Measurements from ENCODE around the gene PSMG2.

The PSMG2 gene

DNA sequence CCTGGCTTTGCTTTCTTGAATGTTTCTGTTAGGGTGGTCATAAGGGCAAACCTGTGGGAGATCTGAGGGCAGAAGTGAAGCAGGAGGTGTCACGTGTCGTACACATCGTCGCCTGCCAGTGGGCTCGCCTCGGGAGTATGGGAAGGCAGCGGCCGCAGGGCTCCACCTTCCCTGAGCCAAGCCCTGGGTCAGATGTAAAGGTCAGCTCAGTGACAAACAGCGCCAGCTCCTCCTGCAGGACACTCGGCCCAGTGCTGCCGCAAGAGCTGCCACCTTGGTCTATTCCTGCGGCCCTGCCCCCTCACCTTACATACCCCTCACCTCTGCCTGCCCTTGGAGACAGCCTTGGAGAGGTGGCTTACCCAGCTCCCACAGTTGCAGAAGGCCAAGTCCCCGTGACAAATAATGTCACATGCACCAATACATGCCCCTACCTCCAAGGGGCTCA is 64.2 kb downstream of the PSMG2 start:
- no peak for DNase-seq (ENCODE audit: low spot score)

DNA sequence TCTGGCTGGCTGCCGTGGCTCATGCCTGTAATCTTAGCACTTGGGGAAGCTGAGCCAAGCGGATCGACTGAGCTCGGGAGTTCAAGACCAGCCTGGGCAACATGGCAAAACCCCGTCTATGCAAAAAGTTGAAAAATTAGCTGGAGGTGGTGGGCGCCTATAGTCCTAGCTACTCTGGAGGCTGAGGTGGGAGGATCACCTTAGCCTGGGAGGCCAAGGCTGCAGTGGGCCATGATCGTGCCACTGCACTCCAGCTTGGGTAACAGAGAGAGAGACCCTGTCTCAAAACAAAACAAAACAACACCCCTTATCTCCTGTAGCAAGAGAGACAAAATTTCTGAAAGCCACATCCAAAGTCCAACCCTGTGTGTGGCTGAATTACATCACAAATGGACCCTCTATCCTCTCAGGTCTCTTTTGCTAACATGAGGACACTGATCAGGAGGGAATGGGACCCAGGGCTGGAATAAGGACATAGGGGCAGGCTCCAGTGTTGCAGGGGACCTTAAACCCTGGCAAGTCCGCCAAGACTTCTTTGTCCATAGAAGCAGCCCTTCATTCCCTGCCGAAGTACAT is 64.8 kb downstream of the PSMG2 start:
- no peak for DNase-seq (ENCODE audit: low spot score)

DNA sequence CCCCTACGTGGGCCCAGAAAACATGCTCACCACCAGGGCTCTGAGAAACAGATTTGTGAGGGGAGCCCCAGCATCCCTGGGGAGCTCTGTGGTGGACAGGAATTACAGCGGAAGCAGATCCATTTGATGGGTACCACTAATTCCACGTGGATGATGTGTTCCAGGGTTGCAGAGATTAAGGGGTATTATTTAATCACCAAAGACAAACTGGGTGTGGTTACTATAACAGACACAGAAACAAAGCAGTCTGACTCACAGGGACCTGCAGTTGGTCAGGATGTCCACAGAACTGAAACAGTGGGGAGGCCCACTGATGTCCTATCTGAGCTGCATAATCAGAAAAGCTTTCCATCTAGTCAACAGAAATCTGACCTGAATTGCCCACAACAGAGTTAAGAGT is 65.8 kb downstream of the PSMG2 start:
- no peak for DNase-seq (ENCODE audit: low spot score)

DNA sequence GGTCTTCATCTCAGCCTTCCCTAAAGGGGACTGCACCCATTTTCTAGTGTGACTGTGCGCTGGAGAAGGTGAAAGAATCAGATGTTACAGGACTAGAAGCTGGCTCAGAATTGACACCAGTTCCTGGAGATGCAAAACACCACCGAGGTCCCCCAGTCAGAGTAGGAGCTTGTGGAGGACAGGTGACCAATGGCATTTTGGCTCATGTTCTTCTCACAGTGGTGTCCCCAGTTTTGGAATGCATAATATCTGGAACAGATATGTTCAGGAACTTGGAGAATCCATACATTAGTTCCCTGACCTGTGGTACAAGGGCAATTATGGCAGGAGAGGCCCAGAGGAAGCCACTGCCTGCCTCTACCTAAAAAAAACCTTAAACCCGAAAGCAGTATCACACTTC is 66.3 kb downstream of the PSMG2 start:
- DNase-seq (ENCODE audit: low spot score): no peak

DNA sequence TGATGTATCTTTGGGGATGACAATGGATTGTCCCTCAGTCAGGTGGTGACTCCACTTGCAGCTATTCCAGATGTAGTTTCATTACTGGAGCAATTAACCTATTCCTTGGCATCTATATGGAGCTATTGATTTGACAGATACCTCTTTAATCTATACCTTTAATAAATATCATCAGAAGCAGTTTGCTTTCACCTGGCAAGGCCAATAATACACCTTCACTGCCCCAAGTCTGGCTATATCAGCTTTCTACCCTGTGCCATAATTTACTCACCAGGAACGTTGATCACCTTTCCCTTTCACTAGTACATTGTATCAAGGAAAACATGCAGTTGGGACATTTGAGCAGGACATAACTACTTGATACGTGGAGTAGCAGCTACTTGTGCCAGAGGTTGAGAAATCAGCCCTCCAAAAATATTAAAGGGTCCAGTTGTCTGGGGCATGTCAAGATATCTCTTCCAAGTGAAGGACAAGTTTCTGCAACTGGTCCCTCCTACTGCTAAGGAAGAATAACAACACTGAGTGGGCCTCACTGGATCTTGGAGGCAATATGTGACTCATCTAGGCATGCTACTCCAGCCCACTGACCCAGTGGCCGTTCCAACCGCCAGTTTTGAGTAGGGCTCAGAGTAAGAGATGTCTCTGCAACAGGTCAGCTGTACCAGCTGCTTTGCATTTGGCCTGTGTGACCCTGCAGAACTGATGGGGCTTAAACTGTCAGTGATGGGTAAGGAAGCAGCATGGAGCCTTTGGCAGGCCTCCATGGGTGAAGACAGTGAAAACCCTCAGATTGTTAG is 67.0 kb downstream of the PSMG2 start:
- DNase-seq (ENCODE audit: low spot score): no peak

DNA sequence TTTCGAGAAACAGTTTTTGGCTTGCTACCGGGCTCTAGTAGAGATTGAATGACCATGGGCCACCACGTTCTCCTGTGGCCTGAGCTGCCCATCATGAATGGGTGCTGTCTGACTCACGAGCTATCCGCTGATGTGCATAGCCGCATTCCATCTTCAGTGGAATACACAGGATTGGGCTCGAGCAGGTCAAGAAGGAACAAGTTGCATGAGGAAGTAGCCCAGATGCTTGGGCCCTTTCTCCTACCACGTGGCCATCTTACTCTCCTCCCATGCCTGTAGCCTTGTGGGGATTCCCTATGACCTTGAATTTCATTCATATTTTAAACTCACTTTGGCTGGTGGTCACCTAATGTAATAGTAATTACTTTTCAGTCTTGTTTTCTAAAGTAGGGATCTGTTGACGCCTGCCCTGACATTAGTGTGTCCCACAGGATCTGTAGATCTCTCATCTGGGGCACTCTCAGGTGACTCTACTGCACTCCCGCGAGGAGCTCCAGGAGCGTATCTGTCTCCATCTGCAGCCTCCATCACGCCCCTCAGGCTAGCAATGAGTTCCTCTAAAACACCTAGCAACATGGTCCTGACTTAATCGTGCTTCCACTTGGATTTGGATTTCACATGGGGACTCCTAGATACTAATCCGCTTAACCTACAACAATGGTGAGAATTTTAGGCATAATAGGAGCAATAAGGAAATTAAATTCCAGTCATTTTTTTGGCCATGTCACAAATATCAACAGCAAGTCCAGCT is 67.8 kb downstream of the PSMG2 start:
- no peak for DNase-seq (ENCODE audit: low spot score)

DNA sequence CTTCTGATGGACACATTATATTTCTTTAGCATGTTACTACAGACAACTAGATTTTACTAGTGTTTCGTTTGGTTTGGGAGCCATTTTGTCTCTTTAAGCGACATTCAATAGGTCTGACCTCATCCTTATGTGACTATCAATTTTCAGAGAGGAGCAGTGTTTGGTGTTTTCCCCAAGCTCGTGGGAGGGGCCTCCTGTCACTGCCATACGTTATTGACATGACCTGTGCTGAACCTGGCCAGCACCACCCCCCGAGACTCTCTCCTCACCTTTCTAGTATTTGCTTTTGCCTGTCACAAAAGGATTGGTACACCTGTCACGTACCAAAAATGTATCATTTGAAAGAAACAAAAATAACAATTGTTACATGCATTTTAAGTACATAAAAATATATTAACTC is 69.3 kb downstream of the PSMG2 start:
- no peak for DNase-seq (ENCODE audit: low spot score)

DNA sequence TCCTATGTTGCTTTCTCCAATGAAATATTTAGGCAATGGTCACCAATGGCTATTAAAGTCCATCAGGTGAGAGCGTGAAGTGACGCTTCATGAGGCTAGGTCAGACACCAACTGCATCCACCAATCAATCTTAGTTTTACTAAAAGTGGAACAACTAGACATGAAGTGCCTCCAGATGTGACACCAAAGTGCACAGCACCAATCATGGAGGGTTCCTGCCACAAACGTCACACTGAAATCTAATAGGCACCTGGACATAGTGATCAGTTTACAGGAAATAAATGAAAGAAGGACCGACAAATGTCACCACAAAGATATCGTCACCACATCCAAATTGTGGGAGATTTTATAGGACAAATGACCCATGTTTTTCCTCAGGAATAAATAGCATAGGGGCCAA is 70.5 kb downstream of the PSMG2 start:
- no peak for DNase-seq (ENCODE audit: low spot score)

DNA sequence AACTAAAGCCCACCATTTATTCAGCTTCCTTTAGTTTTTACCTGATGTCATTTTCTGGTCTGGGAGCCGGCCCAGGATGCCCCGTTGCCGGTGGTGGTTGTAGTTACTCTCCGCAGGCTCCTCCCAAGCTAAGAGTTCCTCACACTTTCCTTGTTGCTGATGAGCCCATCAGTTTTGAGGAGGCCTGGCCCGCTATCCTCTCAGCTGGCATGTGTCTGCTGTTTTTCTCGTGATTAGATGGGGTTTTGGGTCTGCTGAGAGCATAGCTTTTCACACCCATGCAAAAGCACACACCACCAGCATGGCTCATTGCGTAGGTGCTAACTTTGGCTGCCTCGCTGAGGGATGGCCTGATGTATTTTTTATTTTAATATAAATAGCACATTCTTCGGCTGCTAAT is 72.1 kb downstream of the PSMG2 start:
- no peak for DNase-seq (ENCODE audit: low spot score)

Measured in cerebellar cortex (tissue), 1 donor.